DND-41 (cell line): ENCODE measurements around the gene EVPLL.
A peak's percentile ranks its signal among the peaks of the same experiment; 100 is the strongest.
"Not testable (repeated sequence)": the region's sequence is repeated elsewhere in the genome, so short reads cannot be mapped to it uniquely, and the experiment has no call there.

Experiments
- ATAC-seq: fragments of 200-7000 bp; cut with Tn5 transposase; 3 replicates; pipeline ENCODE4 v1.9.1; 2021; ENCODE audit warnings: low read depth; ENCODE audit not compliant: insufficient read depth
- DNase-seq: peaks from one replicate; pipeline ENCODE4 v3.0.0-alpha.2; 2020
- H2AFZ ChIP-seq: 2 replicates; pipeline ENCODE4 v1.6.0; 2012; ENCODE audit warnings: low read depth, low read length
- H3K27ac ChIP-seq: 2 replicates; pipeline ENCODE4 v1.5.1; 2012; ENCODE audit warnings: low read length, inconsistent platforms
- H3K27me3 ChIP-seq: fragments of 200-600 bp; sonication (generic); 2 replicates; pipeline ENCODE4 v1.6.0; 2012; ENCODE audit warnings: low read length, mild to moderate bottlenecking, inconsistent platforms; ENCODE audit not compliant: insufficient read depth, poor library complexity
- H3K36me3 ChIP-seq: 2 replicates; pipeline ENCODE4 v1.5.1; 2012; ENCODE audit warnings: low read length, inconsistent platforms; ENCODE audit not compliant: insufficient read depth
- H3K4me1 ChIP-seq: 2 replicates; pipeline ENCODE4 v1.5.1; 2012; ENCODE audit warnings: mild to moderate bottlenecking, low read length; ENCODE audit not compliant: insufficient read depth
- H3K4me2 ChIP-seq: 2 replicates; pipeline ENCODE4 v1.6.0; 2012; ENCODE audit warnings: mild to moderate bottlenecking, moderate library complexity, low read length, inconsistent platforms; ENCODE audit not compliant: insufficient read depth
- H3K4me3 ChIP-seq, 2 experiments: fragments of 200-600 bp in 1 of 2; shearing (Covaris generic) in 1 of 2; 2 replicates each; pipeline ENCODE4 v1.5.1; 2012 to 2016; ENCODE audit warnings: inconsistent platforms in 2 of 2, low read length in 2 of 2, mild to moderate bottlenecking in 2 of 2, low read depth in 1 of 2, moderate library complexity in 1 of 2
- H3K79me2 ChIP-seq: 2 replicates; pipeline ENCODE4 v1.6.0; 2012; ENCODE audit warnings: low read length, inconsistent platforms; ENCODE audit not compliant: insufficient read depth
- H3K9ac ChIP-seq: 2 replicates; pipeline ENCODE4 v1.6.0; 2012; ENCODE audit warnings: low read depth, mild to moderate bottlenecking, inconsistent platforms, low read length, moderate library complexity
- H3K9me3 ChIP-seq: 2 replicates; pipeline ENCODE4 v1.5.1; 2012; ENCODE audit warnings: low read length, moderate library complexity, mild to moderate bottlenecking, inconsistent platforms; ENCODE audit not compliant: insufficient read depth, severe bottlenecking
- H4K20me1 ChIP-seq: 2 replicates; pipeline ENCODE4 v1.6.0; 2012; ENCODE audit warnings: low read length; ENCODE audit not compliant: insufficient read depth

The EVPLL gene

GRCh38 chr17:18401872-18402590, 24.5 kb downstream of the EVPLL start:
- not testable (repeated sequence) for H3K27me3 ChIP-seq, H3K79me2 ChIP-seq, H3K9me3 ChIP-seq, ATAC-seq, H2AFZ ChIP-seq, DNase-seq, H3K4me2 ChIP-seq, H3K4me1 ChIP-seq, H3K4me3 ChIP-seq, H3K36me3 ChIP-seq, H4K20me1 ChIP-seq, H3K27ac ChIP-seq, H3K9ac ChIP-seq

- not testable (repeated sequence) for H3K9me3 ChIP-seq, H3K4me3 ChIP-seq, H3K9ac ChIP-seq, H3K4me1 ChIP-seq, H3K79me2 ChIP-seq, DNase-seq, H4K20me1 ChIP-seq, H3K27me3 ChIP-seq, H2AFZ ChIP-seq, ATAC-seq, H3K4me2 ChIP-seq, H3K27ac ChIP-seq, H3K36me3 ChIP-seq
These were observed 25.6 kb downstream of the EVPLL start for GRCh38 chr17:18403166-18403565.

GRCh38 chr17:18403604-18404003, 26.0 kb downstream of the EVPLL start:
- not testable (repeated sequence) for H4K20me1 ChIP-seq, H2AFZ ChIP-seq, H3K27ac ChIP-seq, H3K4me3 ChIP-seq, H3K79me2 ChIP-seq, H3K4me1 ChIP-seq, H3K9me3 ChIP-seq, H3K4me2 ChIP-seq, DNase-seq, ATAC-seq, H3K36me3 ChIP-seq, H3K9ac ChIP-seq, H3K27me3 ChIP-seq

- H4K20me1 ChIP-seq, H3K4me3 ChIP-seq, H3K36me3 ChIP-seq, H3K9me3 ChIP-seq, ATAC-seq, H3K4me2 ChIP-seq, DNase-seq, H3K9ac ChIP-seq, H2AFZ ChIP-seq, H3K27me3 ChIP-seq, H3K27ac ChIP-seq: not testable (repeated sequence)
- Histone ChIP-seq H3K4me1 (peaks cover 23% of the 10 kb centered on the region; the same call in 1 of the 2 replicates), H3K79me2 (peaks cover 14% of the 10 kb centered on the region)
These were observed 31.3 kb downstream of the EVPLL start for GRCh38 chr17:18408906-18409305.

- H3K9ac ChIP-seq, H3K27ac ChIP-seq, H3K4me2 ChIP-seq, H3K36me3 ChIP-seq, H3K4me3 ChIP-seq, ATAC-seq, DNase-seq, H3K9me3 ChIP-seq, H3K27me3 ChIP-seq, H4K20me1 ChIP-seq, H2AFZ ChIP-seq: not testable (repeated sequence)
- H3K4me1 ChIP-seq = peaks cover 25% of the 10 kb centered on the region; the same call in 1 of the 2 replicates
- peaks cover 14% of the 10 kb centered on the region for H3K79me2 ChIP-seq
These were observed 31.7 kb downstream of the EVPLL start for GRCh38 chr17:18409321-18409720.

GRCh38 chr17:18410736-18411135, 33.2 kb downstream of the EVPLL start:
- not testable (repeated sequence) for H2AFZ ChIP-seq, H3K27me3 ChIP-seq, ATAC-seq, H3K9me3 ChIP-seq, H3K36me3 ChIP-seq, H4K20me1 ChIP-seq
- Histone ChIP-seq H3K27ac (peak overlapping the region; percentile 32), H3K4me3 (peak overlapping the region; percentile 68 to 74; a peak in 3 of 4 replicates), H3K4me2 (peak overlapping the region; percentile 65), H3K9ac (peak overlapping the region; percentile 89), H3K79me2 (peaks cover 14% of the 10 kb centered on the region), H3K4me1 (peaks cover 25% of the 10 kb centered on the region; the same call in 1 of the 2 replicates)
- DNase-seq = peak; percentile 16

- ATAC-seq (peak; percentile 56), DNase-seq (peak; percentile 63)
- Histone ChIP-seq H3K4me2 (peak overlapping the region; percentile 54), H3K4me3 (peak overlapping the region; percentile 68 to 74; a peak in 3 of 4 replicates), H3K9ac (peak overlapping the region; percentile 89), H3K27ac (peak overlapping the region; percentile 96), H3K79me2 (peaks cover 14% of the 10 kb centered on the region), H3K4me1 (peaks cover 25% of the 10 kb centered on the region; the same call in 1 of the 2 replicates), H2AFZ (peak overlapping the region; percentile 91)
- H3K36me3 ChIP-seq, H4K20me1 ChIP-seq, H3K9me3 ChIP-seq, H3K27me3 ChIP-seq: not testable (repeated sequence)
These were observed 33.8 kb downstream of the EVPLL start for GRCh38 chr17:18411377-18411864.

GRCh38 chr17:18412001-18412538, 34.5 kb downstream of the EVPLL start:
- not testable (repeated sequence) for H3K4me2 ChIP-seq, H3K27me3 ChIP-seq, H3K9me3 ChIP-seq, H2AFZ ChIP-seq, H3K27ac ChIP-seq, H4K20me1 ChIP-seq, H3K36me3 ChIP-seq
- peak; percentile 97 for ATAC-seq
- DNase-seq = peak; percentile 66
- Histone ChIP-seq H3K4me1 (peaks cover 25% of the 10 kb centered on the region; the same call in 1 of the 2 replicates), H3K79me2 (peaks cover 14% of the 10 kb centered on the region), H3K4me3 (peak overlapping the region in 1 of 2 experiments; percentile 68; a peak in 1 of 4 replicates), H3K9ac (peak overlapping the region; percentile 89; the same call in 1 of the 2 replicates)
